ENCODE data around the gene EMCN. TPM values are rescaled to one million over a fixed set of nuclear protein-coding genes. Genes with fewer than 3 reads are reported as not detected.

The EMCN gene
- total and polyA plus RNA-seq, 5 experiments from 2014 or later = not detected

DNA sequence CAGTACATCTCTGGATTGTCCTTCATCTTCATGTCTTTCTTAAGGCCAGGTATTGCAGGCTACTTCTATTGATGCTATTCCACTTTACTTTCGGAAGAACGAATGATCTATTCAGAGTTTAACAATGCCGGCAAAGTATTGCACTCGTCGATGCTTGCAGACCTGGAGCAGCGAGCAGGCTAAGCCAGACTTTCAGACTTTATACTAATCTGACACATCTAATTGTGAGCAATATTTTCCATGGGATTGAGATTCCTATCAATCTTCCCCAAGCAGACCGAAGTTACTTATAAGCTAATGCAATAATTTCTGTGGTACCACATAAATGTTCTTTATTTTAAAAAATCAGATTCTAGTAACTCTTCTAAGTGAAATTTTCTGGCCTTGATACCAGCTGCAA lies 1.6 kb downstream of the EMCN start:
- DNase-seq = no peak
- H3K4me1 Mint-ChIP-seq = no peaks in the 10 kb centered on the region
- H3K4me3 Mint-ChIP-seq = no peak overlapping the region
- no peak for ATAC-seq
- POLR2A ChIA-PET = no interaction called here
- H3K27ac Mint-ChIP-seq = no peak overlapping the region
- H3K9me3 Mint-ChIP-seq = no peaks in the 10 kb centered on the region
- no peaks in the 10 kb centered on the region for H3K36me3 Mint-ChIP-seq
- peaks cover 1 to 30% (median 11%) of the 10 kb centered on the region in 5 donors for H3K27me3 Mint-ChIP-seq

DNA sequence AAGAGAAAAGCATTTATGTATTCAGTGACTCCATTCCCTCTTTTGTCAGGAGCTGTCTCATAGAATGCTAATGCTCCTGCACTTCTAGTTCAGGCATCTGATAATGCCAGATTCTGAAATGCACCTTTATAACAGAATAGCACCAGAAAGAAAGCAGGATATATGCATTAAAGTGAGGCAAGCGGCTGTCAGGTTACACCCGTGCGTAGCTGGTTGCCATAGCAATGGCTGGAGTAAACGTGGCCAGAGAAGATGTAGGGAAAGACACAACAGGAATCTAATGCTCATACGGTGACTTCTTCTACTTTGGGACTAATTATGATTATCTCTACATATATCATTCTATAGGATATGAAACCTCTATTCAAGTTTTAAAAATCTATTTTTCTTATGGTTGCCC lies 5.9 kb downstream of the EMCN start:
- Mint-ChIP-seq H3K27me3 (peaks cover 1 to 22% (median 14%) of the 10 kb centered on the region in 5 donors), H3K4me1 (peaks cover 0 to 2% (median 0%) of the 10 kb centered on the region in 4 donors), H3K9me3 (no peaks in the 10 kb centered on the region), H3K27ac (no peak overlapping the region), H3K4me3 (no peak overlapping the region), H3K36me3 (no peaks in the 10 kb centered on the region)
- DNase-seq (no peak), ATAC-seq (no peak)
- POLR2A ChIA-PET = no interaction called here

DNA sequence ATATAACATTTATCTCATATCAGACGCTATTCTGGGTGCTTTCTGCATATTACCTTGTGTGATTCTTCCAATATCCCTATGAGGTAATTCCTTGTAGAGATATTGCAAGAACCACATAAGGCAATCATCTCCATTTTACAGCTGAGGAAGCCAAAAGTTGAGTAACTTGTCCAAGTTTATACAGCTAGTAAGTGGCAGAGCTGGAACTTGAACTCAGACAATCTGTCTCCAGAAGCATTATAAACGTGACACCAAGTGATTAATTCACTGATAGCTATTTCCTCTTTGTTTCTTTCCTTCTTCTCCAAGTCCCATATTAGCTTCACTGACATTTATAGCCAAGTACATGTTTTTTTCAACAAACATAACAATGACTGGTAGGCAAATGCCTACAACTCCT lies 7.3 kb downstream of the EMCN start:
- no peaks in the 10 kb centered on the region for H3K36me3 Mint-ChIP-seq
- no peak overlapping the region for H3K27ac Mint-ChIP-seq
- peaks cover 0 to 14% (median 12%) of the 10 kb centered on the region in 5 donors for H3K27me3 Mint-ChIP-seq
- DNase-seq = no peak
- ATAC-seq = no peak
- POLR2A ChIA-PET = no interaction called here
- no peaks in the 10 kb centered on the region for H3K9me3 Mint-ChIP-seq
- no peak overlapping the region for H3K4me3 Mint-ChIP-seq
- H3K4me1 Mint-ChIP-seq = peaks cover 0 to 2% (median 0%) of the 10 kb centered on the region in 4 donors

DNA sequence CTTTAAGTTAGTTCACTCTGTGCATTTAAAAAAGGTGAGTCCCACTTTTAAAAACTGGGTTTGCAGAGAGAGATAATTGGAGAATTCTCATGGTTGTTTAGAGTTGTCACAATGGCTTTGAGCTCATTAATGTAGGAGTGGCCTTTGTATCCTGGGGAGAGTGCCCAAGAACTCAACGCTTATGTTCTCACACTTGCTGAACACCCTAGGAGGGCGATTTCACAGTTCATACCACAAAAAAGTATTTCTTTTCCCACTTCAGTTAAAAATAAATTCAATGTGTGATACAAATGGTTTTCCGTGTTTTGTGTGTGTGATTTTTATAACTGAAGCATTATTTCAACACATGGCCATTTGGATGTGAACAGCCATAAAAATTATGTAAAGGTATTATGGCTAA lies 8.4 kb downstream of the EMCN start:
- H3K9me3 Mint-ChIP-seq = no peaks in the 10 kb centered on the region
- peaks cover 0 to 2% (median 0%) of the 10 kb centered on the region in 4 donors for H3K4me1 Mint-ChIP-seq
- no peaks in the 10 kb centered on the region for H3K36me3 Mint-ChIP-seq
- H3K27me3 Mint-ChIP-seq = peaks cover 0 to 16% (median 6%) of the 10 kb centered on the region in 5 donors
- no peak for DNase-seq
- POLR2A ChIA-PET = no interaction called here
- ATAC-seq = no peak
- H3K4me3 Mint-ChIP-seq = no peak overlapping the region
- no peak overlapping the region for H3K27ac Mint-ChIP-seq

DNA sequence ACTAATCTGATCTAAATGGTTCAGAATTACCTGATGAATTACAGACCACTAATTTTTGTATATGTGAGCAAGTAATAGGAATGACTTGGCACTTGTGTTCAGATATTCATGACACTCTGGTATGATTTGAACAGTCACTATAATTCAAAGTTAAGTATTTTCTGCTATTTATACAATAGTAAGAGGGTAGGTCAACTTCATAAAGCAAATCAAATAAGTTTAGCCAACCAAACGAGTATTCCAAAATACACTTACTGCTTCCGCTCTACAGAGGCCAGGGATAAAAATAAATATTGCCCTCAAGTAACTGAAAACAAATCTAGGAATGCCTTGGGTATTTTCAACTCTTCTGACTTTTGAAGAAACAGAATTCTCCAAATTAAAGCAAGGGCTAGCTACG lies 9.1 kb downstream of the EMCN start:
- Mint-ChIP-seq H3K27me3 (peaks cover 0 to 11% (median 0%) of the 10 kb centered on the region in 5 donors), H3K36me3 (no peaks in the 10 kb centered on the region), H3K9me3 (no peaks in the 10 kb centered on the region), H3K4me1 (peaks cover 0 to 2% (median 0%) of the 10 kb centered on the region in 4 donors), H3K4me3 (no peak overlapping the region), H3K27ac (no peak overlapping the region)
- POLR2A ChIA-PET = no interaction called here
- no peak for DNase-seq
- ATAC-seq = no peak

DNA sequence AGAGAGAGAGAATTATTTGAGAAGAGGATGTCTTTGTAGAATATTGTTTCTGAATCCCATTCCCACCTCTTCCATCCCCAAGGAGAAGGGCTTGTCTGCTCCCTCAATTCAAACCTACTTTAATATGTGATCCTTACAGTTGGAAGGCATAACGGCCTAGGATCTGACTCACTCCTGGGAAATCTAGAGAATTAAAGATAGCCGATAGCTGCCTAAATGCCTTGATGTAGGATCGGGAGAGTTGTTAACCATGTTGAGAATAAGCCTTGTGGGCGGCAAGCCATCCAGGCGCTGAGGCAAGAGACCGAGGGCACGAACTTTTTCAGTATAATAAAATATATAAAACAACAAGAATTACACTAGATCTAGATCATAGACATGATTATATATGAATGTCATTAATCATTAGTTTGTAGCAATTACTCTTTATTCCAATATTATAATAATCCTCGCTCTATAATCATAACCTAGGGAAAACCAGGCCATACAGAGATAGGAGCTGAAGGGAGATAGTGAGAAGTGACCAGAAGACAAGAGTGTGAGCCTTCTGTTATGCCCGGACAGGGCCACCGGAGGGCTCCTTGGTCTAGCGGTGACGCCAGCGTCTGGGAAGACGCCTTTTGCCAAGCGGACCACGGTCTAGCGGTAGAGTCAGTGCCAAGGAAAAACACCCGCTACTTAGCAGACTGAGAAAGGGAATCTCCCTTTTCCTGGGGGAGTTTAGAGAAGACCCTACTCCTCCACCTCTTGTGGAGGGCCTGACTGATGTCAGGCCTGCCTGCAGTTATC lies 13.5 kb downstream of the EMCN start:
- H3K27me3 Mint-ChIP-seq = peaks cover 0 to 7% (median 0%) of the 10 kb centered on the region in 5 donors
- no peak overlapping the region for H3K4me3 Mint-ChIP-seq
- DNase-seq (no peak), ATAC-seq (no peak)
- no peaks in the 10 kb centered on the region for H3K9me3 Mint-ChIP-seq
- no peak overlapping the region for H3K27ac Mint-ChIP-seq
- peaks cover 0 to under 1% (median 0%) of the 10 kb centered on the region in 4 donors for H3K4me1 Mint-ChIP-seq
- no peaks in the 10 kb centered on the region for H3K36me3 Mint-ChIP-seq
- POLR2A ChIA-PET = no interaction called here

DNA sequence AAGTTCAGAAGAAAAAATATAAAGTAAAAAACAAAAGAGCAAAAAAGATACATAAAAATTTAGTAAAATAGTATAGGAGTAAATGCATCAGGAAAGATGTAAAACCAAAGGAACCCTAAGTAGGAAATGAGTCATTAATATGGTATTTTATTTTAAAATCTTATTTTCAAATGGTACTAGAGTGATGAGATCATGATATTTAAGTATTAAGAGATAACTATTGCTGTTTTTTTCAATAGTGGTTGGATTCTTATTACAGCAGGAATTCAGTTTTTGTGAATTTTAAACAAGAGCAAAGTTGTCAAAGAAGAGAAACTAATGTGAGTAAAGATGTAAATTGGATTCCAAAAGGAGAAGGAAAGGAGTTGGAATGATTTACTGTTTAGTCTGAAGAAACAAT lies 20.0 kb downstream of the EMCN start:
- H3K36me3 Mint-ChIP-seq = peaks cover 0 to 4% (median 0%) of the 10 kb centered on the region in 3 donors
- POLR2A ChIA-PET = no interaction called here
- DNase-seq (no peak), ATAC-seq (no peak)
- H3K4me3 Mint-ChIP-seq = no peak overlapping the region
- no peaks in the 10 kb centered on the region for H3K4me1 Mint-ChIP-seq
- H3K27ac Mint-ChIP-seq = no peak overlapping the region
- H3K27me3 Mint-ChIP-seq = no peaks in the 10 kb centered on the region
- peaks cover 0 to 8% (median 2%) of the 10 kb centered on the region in 9 donors for H3K9me3 Mint-ChIP-seq

DNA sequence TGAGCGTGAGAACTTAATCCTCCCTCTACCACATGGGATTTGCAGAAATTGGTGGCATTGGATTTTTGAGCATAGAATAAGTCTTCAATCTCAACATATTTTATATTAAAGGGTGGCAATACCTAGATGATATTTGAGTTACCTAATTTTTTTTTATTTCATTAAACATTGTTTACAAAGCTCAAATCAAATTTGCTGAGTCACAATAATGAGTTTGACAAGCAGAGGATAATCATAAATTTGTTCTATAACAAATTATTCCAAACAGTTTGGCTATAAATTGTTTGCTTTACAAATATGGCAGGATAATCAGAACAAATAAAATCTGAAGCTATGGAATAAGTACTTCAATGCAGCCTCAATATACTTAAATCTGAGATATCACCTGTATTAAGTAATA lies 22.7 kb downstream of the EMCN start:
- no peaks in the 10 kb centered on the region for H3K4me1 Mint-ChIP-seq

DNA sequence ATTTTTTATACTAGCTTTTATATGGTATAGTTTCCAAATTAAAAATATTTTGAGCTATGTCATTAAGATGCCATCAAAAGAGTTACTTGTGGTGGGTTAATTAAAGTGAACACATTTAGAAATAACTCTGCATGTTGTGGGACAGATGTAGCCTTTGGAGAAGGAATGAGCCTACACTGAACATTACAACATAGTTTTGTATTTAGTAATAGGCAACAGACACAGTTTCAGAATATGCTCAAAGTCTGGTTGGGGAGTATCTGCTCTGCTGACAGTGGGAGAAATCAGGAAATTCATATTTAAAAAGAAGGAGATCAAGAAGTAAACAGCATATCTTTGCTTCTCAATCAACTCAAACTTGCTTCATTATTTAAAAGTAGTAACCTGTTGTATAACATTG lies 23.7 kb downstream of the EMCN start:
- Mint-ChIP-seq H3K4me3 (no peak overlapping the region), H3K9me3 (peaks cover 9 to 27% (median 18%) of the 10 kb centered on the region in 9 donors), H3K27me3 (peaks cover 0 to 2% (median 0%) of the 10 kb centered on the region in 5 donors), H3K27ac (no peak overlapping the region), H3K36me3 (peaks cover 0 to 14% (median 8%) of the 10 kb centered on the region in 3 donors), H3K4me1 (no peaks in the 10 kb centered on the region)
- POLR2A ChIA-PET = no interaction called here
- ATAC-seq (no peak), DNase-seq (no peak)

More for the DNA sequence above, 22.7 kb downstream of the EMCN start:
- DNase-seq = no peak
- H3K27ac Mint-ChIP-seq = no peak overlapping the region
- ATAC-seq = no peak
- peaks cover 0 to 14% (median 8%) of the 10 kb centered on the region in 3 donors for H3K36me3 Mint-ChIP-seq
- peaks cover 0 to 2% (median 0%) of the 10 kb centered on the region in 5 donors for H3K27me3 Mint-ChIP-seq
- H3K9me3 Mint-ChIP-seq = peaks cover 9 to 27% (median 18%) of the 10 kb centered on the region in 9 donors
- no peak overlapping the region for H3K4me3 Mint-ChIP-seq
- POLR2A ChIA-PET = no interaction called here

DNA sequence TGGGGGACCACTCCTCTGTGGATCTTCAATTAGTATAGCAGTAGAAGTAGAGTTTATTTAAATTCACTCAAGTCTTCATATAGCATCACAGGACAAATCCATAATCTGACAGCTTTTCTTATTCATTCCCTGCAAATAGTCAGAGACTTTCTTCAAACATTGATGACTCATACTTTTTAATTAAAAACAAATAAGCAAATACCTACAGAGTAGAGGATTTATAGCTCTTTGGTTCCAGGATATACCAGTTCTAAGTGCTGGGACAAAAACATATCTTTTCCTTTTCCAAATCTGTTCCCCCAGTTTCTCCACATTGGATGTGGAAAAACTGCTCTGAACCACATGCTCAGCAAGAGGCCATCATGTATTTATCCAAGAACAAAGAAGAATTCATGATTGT lies 24.1 kb downstream of the EMCN start:
- no peak for ATAC-seq
- POLR2A ChIA-PET = no interaction called here
- Mint-ChIP-seq H3K27me3 (peaks cover 0 to 2% (median 0%) of the 10 kb centered on the region in 5 donors), H3K36me3 (peaks cover 0 to 14% (median 8%) of the 10 kb centered on the region in 3 donors), H3K4me1 (no peaks in the 10 kb centered on the region), H3K4me3 (no peak overlapping the region), H3K9me3 (peaks cover 9 to 27% (median 18%) of the 10 kb centered on the region in 9 donors), H3K27ac (no peak overlapping the region)
- no peak for DNase-seq

DNA sequence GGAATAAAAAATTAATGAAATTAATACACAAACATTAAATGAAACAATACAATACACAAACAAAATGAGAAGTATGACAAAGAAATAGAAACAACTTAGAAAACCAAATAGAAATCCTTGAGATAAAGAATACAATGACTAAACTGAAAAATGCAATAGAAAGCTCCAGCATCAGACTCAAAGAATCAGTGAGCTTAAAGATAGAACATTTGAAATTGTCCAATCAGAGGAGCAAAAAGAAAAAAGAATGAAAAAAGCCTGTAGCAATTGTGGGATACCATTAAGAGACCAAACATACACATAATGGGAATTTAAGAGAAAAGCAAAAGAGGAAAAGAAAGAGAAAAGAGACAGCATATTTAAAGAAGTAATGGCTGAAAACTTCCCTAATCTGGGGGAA lies 25.7 kb downstream of the EMCN start:
- Mint-ChIP-seq H3K4me3 (no peak overlapping the region), H3K4me1 (no peaks in the 10 kb centered on the region), H3K9me3 (peaks cover 9 to 27% (median 18%) of the 10 kb centered on the region in 9 donors), H3K27me3 (peaks cover 0 to 2% (median 2%) of the 10 kb centered on the region in 5 donors), H3K36me3 (peaks cover 0 to 14% (median 8%) of the 10 kb centered on the region in 3 donors), H3K27ac (peak overlapping the region in 1 of 10 donors; percentile 21)
- ATAC-seq (no peak), DNase-seq (no peak)
- POLR2A ChIA-PET = no interaction called here

DNA sequence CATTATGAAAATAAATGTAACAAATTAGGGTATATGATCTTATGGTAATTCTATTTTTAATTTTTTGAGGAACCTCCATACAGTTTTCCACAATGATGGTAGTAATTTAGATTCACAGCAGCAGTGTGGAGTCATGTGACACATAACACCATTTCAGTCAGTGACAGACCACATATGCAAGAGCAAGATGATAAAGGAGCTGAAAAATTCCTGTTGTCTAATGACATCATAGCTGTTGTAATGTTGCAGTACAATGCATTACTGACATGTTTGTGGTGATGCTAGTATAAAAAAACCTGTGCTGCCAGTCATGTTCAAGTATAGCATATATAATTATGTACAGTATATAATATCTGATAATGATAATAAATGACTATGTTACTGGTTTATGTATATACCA lies 28.5 kb downstream of the EMCN start:
- H3K4me1 Mint-ChIP-seq = no peaks in the 10 kb centered on the region
- ATAC-seq (no peak), DNase-seq (no peak)
- H3K36me3 Mint-ChIP-seq = peaks cover 0 to 14% (median 8%) of the 10 kb centered on the region in 3 donors
- H3K27me3 Mint-ChIP-seq = peaks cover 0 to 5% (median 2%) of the 10 kb centered on the region in 5 donors
- no peak overlapping the region for H3K4me3 Mint-ChIP-seq
- no peak overlapping the region for H3K27ac Mint-ChIP-seq
- H3K9me3 Mint-ChIP-seq = peaks cover 9 to 27% (median 17%) of the 10 kb centered on the region in 9 donors
- POLR2A ChIA-PET = no interaction called here

DNA sequence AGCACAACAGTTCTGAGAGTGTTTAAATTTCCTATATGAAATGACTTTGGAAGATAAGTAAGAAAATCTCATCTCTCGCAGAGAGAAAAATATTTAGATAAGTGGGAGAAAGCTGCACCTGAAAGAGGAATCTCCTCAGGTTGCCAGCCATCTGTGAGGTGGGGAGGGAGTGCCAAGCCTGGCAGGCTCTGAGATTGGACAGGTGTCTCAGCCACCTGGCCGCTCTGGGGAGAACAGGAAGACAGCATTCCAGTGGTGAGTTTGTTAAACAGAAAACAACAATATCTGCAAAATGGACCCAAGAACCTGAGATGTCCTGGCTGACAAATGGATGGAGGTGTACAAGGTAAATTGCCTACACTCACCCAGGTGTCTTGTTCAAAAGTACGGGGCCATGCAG lies 31.3 kb downstream of the EMCN start:
- peaks cover 0 to 9% (median 6%) of the 10 kb centered on the region in 9 donors for H3K9me3 Mint-ChIP-seq
- H3K36me3 Mint-ChIP-seq = peaks cover 0 to 6% (median 0%) of the 10 kb centered on the region in 3 donors
- no peaks in the 10 kb centered on the region for H3K4me1 Mint-ChIP-seq
- H3K27ac Mint-ChIP-seq = no peak overlapping the region
- H3K4me3 Mint-ChIP-seq = no peak overlapping the region
- POLR2A ChIA-PET = no interaction called here
- DNase-seq = no peak
- peaks cover 0 to 8% (median 5%) of the 10 kb centered on the region in 5 donors for H3K27me3 Mint-ChIP-seq
- no peak for ATAC-seq
